HepG2 (cell line): ENCODE measurements around the gene ATP1A2.

Experiments used
- BHLHE40 ChIP-seq: IDR thresholded peaks from 2 replicates; pipeline ENCODE4 v1.6.1; 2011; ENCODE audit warnings: low read length, improper control_type of control experiment
- CBX5 ChIP-seq: sonication (generic); formaldehyde crosslinking; IDR thresholded peaks from 2 replicates; pipeline ENCODE4 v1.4.0; 2020; ENCODE audit warnings: missing genetic modification reagents, borderline replicate concordance
- EP300 ChIP-seq, 3 experiments: sonication (generic) in 1 of 3; formaldehyde crosslinking in 1 of 3; IDR thresholded peaks; 2 replicates each; pipeline versions ENCODE4 v1.5.1 to v1.6.1; 2011 to 2020; ENCODE audit warnings: low read depth in 2 of 3, low read length in 2 of 3, borderline replicate concordance in 1 of 3, improper control_type of control experiment in 1 of 3, mild to moderate bottlenecking in 1 of 3, missing genetic modification reagents in 1 of 3, moderate library complexity in 1 of 3
- HMG20B ChIP-seq: conservative IDR thresholded peaks from 2 replicates; pipeline ENCODE4 v1.6.1; 2016; ENCODE audit warnings: missing genetic modification reagents, missing compliant biosample characterization
- MTF1 ChIP-seq: sonication (generic); formaldehyde crosslinking; IDR thresholded peaks from 2 replicates; pipeline ENCODE4 v1.5.0; 2020; ENCODE audit warnings: missing genetic modification reagents
- NR3C1 ChIP-seq: sonication (generic); formaldehyde crosslinking; IDR thresholded peaks from 2 replicates; pipeline ENCODE4 v1.4.0; 2020; ENCODE audit warnings: missing genetic modification reagents
- ZNF644 ChIP-seq: IDR thresholded peaks from 2 replicates; pipeline ENCODE4 v1.6.1; 2016; ENCODE audit warnings: low read depth
- ZNF724P ChIP-seq: sonication (generic); formaldehyde crosslinking; IDR thresholded peaks from 2 replicates; pipeline ENCODE4 v1.8.0; 2022; ENCODE audit warnings: missing genetic modification reagents, borderline replicate concordance
- TF ChIP-seq, protein P1 (sequence below): sonication (generic); formaldehyde crosslinking; IDR thresholded peaks from 2 replicates; pipeline ENCODE4 v1.5.1; 2020; ENCODE audit warnings: missing genetic modification reagents, mild to moderate bottlenecking, borderline replicate concordance

DNA sequence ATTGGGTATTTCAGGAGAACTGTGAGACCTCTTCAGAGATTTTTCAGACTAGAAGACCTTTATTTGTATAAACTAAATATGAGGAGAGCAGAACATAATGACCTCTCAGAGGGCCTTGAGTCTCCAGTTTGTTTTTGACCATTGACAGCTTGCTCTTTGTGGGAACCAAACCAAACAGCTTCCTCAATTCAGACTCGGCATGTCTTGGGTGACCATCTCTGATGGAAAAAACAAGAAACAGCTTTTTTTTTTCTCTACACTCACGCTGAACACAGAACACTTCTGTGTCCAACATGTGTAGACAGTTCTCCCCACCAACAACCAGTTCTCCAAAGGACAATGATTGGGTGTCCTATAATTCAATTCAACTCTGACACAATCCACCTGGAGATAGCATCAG lies 47.4 kb downstream of the ATP1A2 start:
- no peak for TF ChIP-seq HMG20B (CRISPR knock-in tag)
- TF ChIP-seq MTF1 (CRISPR knock-in tag), result no peak
- TF ChIP-seq, protein P1, sequence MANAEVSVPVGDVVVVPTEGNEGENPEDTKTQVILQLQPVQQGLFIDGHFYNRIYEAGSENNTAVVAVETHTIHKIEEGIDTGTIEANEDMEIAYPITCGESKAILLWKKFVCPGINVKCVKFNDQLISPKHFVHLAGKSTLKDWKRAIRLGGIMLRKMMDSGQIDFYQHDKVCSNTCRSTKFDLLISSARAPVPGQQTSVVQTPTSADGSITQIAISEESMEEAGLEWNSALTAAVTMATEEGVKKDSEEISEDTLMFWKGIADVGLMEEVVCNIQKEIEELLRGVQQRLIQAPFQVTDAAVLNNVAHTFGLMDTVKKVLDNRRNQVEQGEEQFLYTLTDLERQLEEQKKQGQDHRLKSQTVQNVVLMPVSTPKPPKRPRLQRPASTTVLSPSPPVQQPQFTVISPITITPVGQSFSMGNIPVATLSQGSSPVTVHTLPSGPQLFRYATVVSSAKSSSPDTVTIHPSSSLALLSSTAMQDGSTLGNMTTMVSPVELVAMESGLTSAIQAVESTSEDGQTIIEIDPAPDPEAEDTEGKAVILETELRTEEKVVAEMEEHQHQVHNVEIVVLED (CRISPR knock-in tag), result no peak
- no peak for TF ChIP-seq ZNF724P (CRISPR knock-in tag)
- TF ChIP-seq NR3C1 (CRISPR knock-in tag), result no peak
- no peak for TF ChIP-seq BHLHE40
- TF ChIP-seq ZNF644 (CRISPR knock-in tag), result no peak
- no peak for TF ChIP-seq EP300 (IDR thresholded peaks at IDR 0.05; ENCODE audit: low read depth in 2 of 2, low read length in 2 of 2)
- no peak for TF ChIP-seq EP300 (CRISPR knock-in tag; IDR thresholded peaks at IDR 0.05; ENCODE audit: borderline replicate concordance)
- no peak for TF ChIP-seq CBX5
